HG03025 (cell line): ENCODE results near the gene LMBRD1.
"Not testable (repeated sequence)": the region's sequence is repeated elsewhere in the genome, so short reads cannot be mapped to it uniquely, and the experiment has no call there.

Experiments
- ATAC-seq: cut with Tn5 transposase; IDR thresholded peaks from one replicate; pipeline ENCODE4 v1.9.1; 2021; ENCODE audit warnings: mild to moderate bottlenecking, moderate library complexity; ENCODE audit not compliant: unreplicated experiment, low FRiP score

LMBRD1 gene

GRCh38 chr6:69796642-69797390, at the start of gene LMBRD1:
Gene LMBRD1 (minus strand): TSS chr6:69797010. CDS start chr6:69796881, 129 bp downstream.
- ATAC-seq = peak; percentile 96

- no peak for ATAC-seq
These were observed 49.5 kb upstream of the LMBRD1 start for GRCh38 chr6:69846312-69846711.

GRCh38 chr6:69843189-69843588, 46.4 kb upstream of the LMBRD1 start:
- ATAC-seq = no peak

GRCh38 chr6:69841862-69842261, 45.1 kb upstream of the LMBRD1 start:
- ATAC-seq = no peak

- ATAC-seq = no peak
These were observed 38.8 kb upstream of the LMBRD1 start for GRCh38 chr6:69835414-69836179.

GRCh38 chr6:69832558-69832957, 35.7 kb upstream of the LMBRD1 start:
- ATAC-seq = no peak

GRCh38 chr6:69827276-69827893, 30.6 kb upstream of the LMBRD1 start:
- no peak for ATAC-seq

- ATAC-seq = no peak
These were observed 29.1 kb upstream of the LMBRD1 start for GRCh38 chr6:69825904-69826303.

- not testable (repeated sequence) for ATAC-seq
These were observed 27.5 kb upstream of the LMBRD1 start for GRCh38 chr6:69824355-69824754.

- no peak for ATAC-seq
These were observed 23.6 kb upstream of the LMBRD1 start for GRCh38 chr6:69820438-69820837.

- no peak for ATAC-seq
These were observed 23.2 kb upstream of the LMBRD1 start for GRCh38 chr6:69820018-69820417.

GRCh38 chr6:69819138-69819537, 22.3 kb upstream of the LMBRD1 start:
- ATAC-seq = no peak

GRCh38 chr6:69818223-69818930, 21.6 kb upstream of the LMBRD1 start:
- ATAC-seq = no peak

- ATAC-seq = no peak
These were observed 20.5 kb upstream of the LMBRD1 start for GRCh38 chr6:69817358-69817757.

GRCh38 chr6:69816569-69816968, 19.8 kb upstream of the LMBRD1 start:
- peak; percentile 34 for ATAC-seq

GRCh38 chr6:69816026-69816425, 19.2 kb upstream of the LMBRD1 start:
- ATAC-seq = peak; percentile 78

- peak; percentile 41 for ATAC-seq
These were observed 16.7 kb upstream of the LMBRD1 start for GRCh38 chr6:69813508-69813907.

- ATAC-seq = no peak
These were observed 16.1 kb upstream of the LMBRD1 start for GRCh38 chr6:69812746-69813427.

GRCh38 chr6:69802995-69803394, 6.2 kb upstream of the LMBRD1 start:
- no peak for ATAC-seq

GRCh38 chr6:69801711-69802110, 4.9 kb upstream of the LMBRD1 start:
- ATAC-seq = no peak
